Activated T-helper 2 cell treated with anti-CD3 and anti-CD28 coated beads, Interferon-gamma antibody, Interleukin-2, Interleukin-4, amounts not matched to agents 10 μg/mL and 5 μg/mL and 100 μg/mL, durations not matched to agents 14 hours and 24 hours and 36 hours (primary cell): ENCODE results near the gene UNC119. TPM values are rescaled to one million over a fixed set of nuclear protein-coding genes. Genes with fewer than 3 reads are reported as not detected.

Experiments used
- DNase-seq: peaks from one replicate; pipeline ENCODE4 v3.0.0; 2021; ENCODE audit warnings: low spot score
- H3K27ac Mint-ChIP-seq: one replicate; pipeline ENCODE4 v1.8.0; 2021; ENCODE audit warnings: mixed read lengths
- H3K27me3 Mint-ChIP-seq: one replicate; pipeline ENCODE4 v1.8.0; 2021; ENCODE audit warnings: low read depth, mixed read lengths
- H3K36me3 Mint-ChIP-seq: one replicate; pipeline ENCODE4 v1.8.0; 2021; ENCODE audit warnings: low read depth, mixed read lengths
- H3K4me1 Mint-ChIP-seq: one replicate; pipeline ENCODE4 v1.8.0; 2021; ENCODE audit warnings: low read depth, mixed read lengths
- H3K4me3 Mint-ChIP-seq: one replicate; pipeline ENCODE4 v1.8.0; 2021; ENCODE audit warnings: low read depth, mild to moderate bottlenecking, moderate library complexity, mixed read lengths
- H3K9me3 Mint-ChIP-seq: one replicate; pipeline ENCODE4 v1.8.0; 2021; ENCODE audit warnings: mixed read lengths
- intact Hi-C: fragments of 100-400 bp; cut with micrococcal nuclease; formaldehyde crosslinking; loops from one replicate; pipeline ENCODE4 v1.15.1; 2023
- total RNA-seq: library from RNA; stranded (reverse); gene quantifications from 2 replicates; pipeline ENCODE4 v1.2.3, GENCODE V29; 2022

Gene UNC119
- total RNA-seq, 1 donor from 2014 or later, result 55.3 TPM

GRCh38 chr17:28533091-28533807, 19.2 kb downstream of the UNC119 start:
- no peak overlapping the region for H3K27ac Mint-ChIP-seq
- DNase-seq, result no peak
- H3K27me3 Mint-ChIP-seq, result no peaks in the 10 kb centered on the region
- H3K36me3 Mint-ChIP-seq, result no peaks in the 10 kb centered on the region
- no peaks in the 10 kb centered on the region for H3K4me1 Mint-ChIP-seq
- no peak overlapping the region for H3K4me3 Mint-ChIP-seq
- H3K9me3 Mint-ChIP-seq, result no peaks in the 10 kb centered on the region
- intact Hi-C loops, result no loop called here

GRCh38 chr17:28532050-28532960, 20.1 kb downstream of the UNC119 start:
- no peak overlapping the region for H3K4me3 Mint-ChIP-seq
- no peaks in the 10 kb centered on the region for H3K9me3 Mint-ChIP-seq
- H3K27ac Mint-ChIP-seq, result no peak overlapping the region
- no peak for DNase-seq
- intact Hi-C loops, result no loop called here
- no peaks in the 10 kb centered on the region for H3K36me3 Mint-ChIP-seq
- H3K27me3 Mint-ChIP-seq, result no peaks in the 10 kb centered on the region
- no peaks in the 10 kb centered on the region for H3K4me1 Mint-ChIP-seq

GRCh38 chr17:28530926-28531325, 21.5 kb downstream of the UNC119 start:
- Mint-ChIP-seq H3K27ac (no peak overlapping the region), H3K9me3 (no peaks in the 10 kb centered on the region), H3K36me3 (no peaks in the 10 kb centered on the region), H3K4me1 (no peaks in the 10 kb centered on the region), H3K27me3 (no peaks in the 10 kb centered on the region), H3K4me3 (no peak overlapping the region)
- intact Hi-C loops, result no loop called here
- no peak for DNase-seq

GRCh38 chr17:28530250-28530649, 22.2 kb downstream of the UNC119 start:
- H3K27me3 Mint-ChIP-seq, result no peaks in the 10 kb centered on the region

GRCh38 chr17:28529013-28529400, 23.4 kb downstream of the UNC119 start:
- Mint-ChIP-seq H3K9me3 (no peaks in the 10 kb centered on the region), H3K4me1 (no peaks in the 10 kb centered on the region), H3K4me3 (no peak overlapping the region), H3K27me3 (no peaks in the 10 kb centered on the region), H3K27ac (no peak overlapping the region), H3K36me3 (no peaks in the 10 kb centered on the region)
- DNase-seq, result no peak
- intact Hi-C loops, result no loop called here

More at GRCh38 chr17:28530250-28530649, 22.2 kb downstream of the UNC119 start:
- Mint-ChIP-seq H3K4me1 (no peaks in the 10 kb centered on the region), H3K9me3 (no peaks in the 10 kb centered on the region), H3K27ac (no peak overlapping the region), H3K36me3 (no peaks in the 10 kb centered on the region), H3K4me3 (no peak overlapping the region)
- intact Hi-C loops, result no loop called here
- no peak for DNase-seq

- DNase-seq, result no peak
- intact Hi-C loops, result no loop called here
- Mint-ChIP-seq H3K36me3 (no peaks in the 10 kb centered on the region), H3K27ac (no peak overlapping the region), H3K9me3 (no peaks in the 10 kb centered on the region), H3K4me1 (no peaks in the 10 kb centered on the region), H3K27me3 (no peaks in the 10 kb centered on the region), H3K4me3 (no peak overlapping the region)
Observed at GRCh38 chr17:28528327-28529012, 24.0 kb downstream of the UNC119 start.

- DNase-seq, result no peak
- no peaks in the 10 kb centered on the region for H3K4me1 Mint-ChIP-seq
- no peaks in the 10 kb centered on the region for H3K27me3 Mint-ChIP-seq
- no peak overlapping the region for H3K27ac Mint-ChIP-seq
- H3K4me3 Mint-ChIP-seq, result no peak overlapping the region
- H3K36me3 Mint-ChIP-seq, result no peaks in the 10 kb centered on the region
- intact Hi-C loops, result no loop called here
- no peaks in the 10 kb centered on the region for H3K9me3 Mint-ChIP-seq
Observed at GRCh38 chr17:28527859-28528258, 24.6 kb downstream of the UNC119 start.

- Mint-ChIP-seq H3K27me3 (no peaks in the 10 kb centered on the region), H3K4me3 (no peak overlapping the region), H3K4me1 (no peaks in the 10 kb centered on the region), H3K27ac (no peak overlapping the region), H3K9me3 (no peaks in the 10 kb centered on the region), H3K36me3 (no peaks in the 10 kb centered on the region)
- no peak for DNase-seq
- intact Hi-C loops, result no loop called here
Observed at GRCh38 chr17:28527181-28527681, 25.2 kb downstream of the UNC119 start.

GRCh38 chr17:28526381-28526780, 26.0 kb downstream of the UNC119 start:
- Mint-ChIP-seq H3K27me3 (no peaks in the 10 kb centered on the region), H3K4me1 (no peaks in the 10 kb centered on the region), H3K36me3 (no peaks in the 10 kb centered on the region), H3K27ac (no peak overlapping the region), H3K4me3 (no peak overlapping the region), H3K9me3 (no peaks in the 10 kb centered on the region)
- intact Hi-C loops, result no loop called here
- DNase-seq, result no peak

GRCh38 chr17:28524476-28525424, 27.7 kb downstream of the UNC119 start:
- intact Hi-C loops, result no loop called here
- Mint-ChIP-seq H3K27me3 (no peaks in the 10 kb centered on the region), H3K27ac (no peak overlapping the region), H3K9me3 (no peaks in the 10 kb centered on the region), H3K4me1 (no peaks in the 10 kb centered on the region), H3K36me3 (no peaks in the 10 kb centered on the region), H3K4me3 (no peak overlapping the region)
- DNase-seq, result no peak

GRCh38 chr17:28523876-28524275, 28.5 kb downstream of the UNC119 start:
- Mint-ChIP-seq H3K36me3 (no peaks in the 10 kb centered on the region), H3K9me3 (no peaks in the 10 kb centered on the region), H3K27ac (no peak overlapping the region), H3K4me3 (no peak overlapping the region), H3K27me3 (peaks cover 2% of the 10 kb centered on the region), H3K4me1 (no peaks in the 10 kb centered on the region)
- DNase-seq, result no peak
- intact Hi-C loops, result no loop called here

GRCh38 chr17:28523186-28523585, 29.2 kb downstream of the UNC119 start:
- intact Hi-C loops, result no loop called here
- H3K4me1 Mint-ChIP-seq, result no peaks in the 10 kb centered on the region
- DNase-seq, result no peak
- H3K9me3 Mint-ChIP-seq, result no peaks in the 10 kb centered on the region
- H3K4me3 Mint-ChIP-seq, result no peak overlapping the region
- no peaks in the 10 kb centered on the region for H3K36me3 Mint-ChIP-seq
- H3K27me3 Mint-ChIP-seq, result peaks cover 6% of the 10 kb centered on the region
- H3K27ac Mint-ChIP-seq, result no peak overlapping the region
